ENCODE data around the gene SFI1.
"Not testable (repeated sequence)": the region's sequence is repeated elsewhere in the genome, so short reads cannot be mapped to it uniquely, and the experiment has no call there.

Gene SFI1

GRCh38 chr22:31477329-31477728, 19.0 kb upstream of the SFI1 start:
- Histone ChIP-seq H3K9me3 (ENCODE audit: insufficient read depth, low read depth, low read length) (no peaks in the 10 kb centered on the region), H3K9ac (ENCODE audit: low read depth, low read length) (no peak overlapping the region), H3K36me3 (ENCODE audit: insufficient read depth, low read depth, low read length) (peaks cover 51% of the 10 kb centered on the region), H3K27me3 (ENCODE audit: insufficient read depth, low read length) (no peaks in the 10 kb centered on the region), H3K27ac (ENCODE audit: low read length) (no peak overlapping the region), H3K4me1 (ENCODE audit: insufficient read depth, low read length) (no peaks in the 10 kb centered on the region), H3K4me3 (ENCODE audit: low read length) (no peak overlapping the region)

- H3K36me3 ChIP-seq (ENCODE audit: insufficient read depth, low read depth, low read length) = peaks cover 71% of the 10 kb centered on the region
- no peaks in the 10 kb centered on the region for H3K27me3 ChIP-seq (ENCODE audit: insufficient read depth, low read length)
- no peak overlapping the region for H3K27ac ChIP-seq (ENCODE audit: low read length)
These were observed 15.2 kb upstream of the SFI1 start for GRCh38 chr22:31481129-31481528.

GRCh38 chr22:31482470-31482869, 13.9 kb upstream of the SFI1 start:
- H3K27me3 ChIP-seq (ENCODE audit: insufficient read depth, low read length); H3K4me3 ChIP-seq (ENCODE audit: low read length); H3K9me3 ChIP-seq (ENCODE audit: insufficient read depth, low read depth, low read length); H3K27ac ChIP-seq (ENCODE audit: low read length); H3K9ac ChIP-seq (ENCODE audit: low read depth, low read length); H3K4me1 ChIP-seq (ENCODE audit: insufficient read depth, low read length): not testable (repeated sequence)
- H3K36me3 ChIP-seq (ENCODE audit: insufficient read depth, low read depth, low read length) = peaks cover 77% of the 10 kb centered on the region

More at GRCh38 chr22:31481129-31481528, 15.2 kb upstream of the SFI1 start:
- Histone ChIP-seq H3K9ac (ENCODE audit: low read depth, low read length) (no peak overlapping the region), H3K9me3 (ENCODE audit: insufficient read depth, low read depth, low read length) (no peaks in the 10 kb centered on the region), H3K4me1 (ENCODE audit: insufficient read depth, low read length) (no peaks in the 10 kb centered on the region), H3K4me3 (ENCODE audit: low read length) (no peak overlapping the region)

GRCh38 chr22:31486369-31486768, 10.0 kb upstream of the SFI1 start:
- H3K27ac ChIP-seq (ENCODE audit: low read length); H3K9ac ChIP-seq (ENCODE audit: low read depth, low read length); H3K4me3 ChIP-seq (ENCODE audit: low read length); H3K9me3 ChIP-seq (ENCODE audit: insufficient read depth, low read depth, low read length); H3K27me3 ChIP-seq (ENCODE audit: insufficient read depth, low read length): not testable (repeated sequence)
- Histone ChIP-seq H3K4me1 (ENCODE audit: insufficient read depth, low read length) (peaks cover 13% of the 10 kb centered on the region), H3K36me3 (ENCODE audit: insufficient read depth, low read depth, low read length) (peaks cover 55% of the 10 kb centered on the region)

- Histone ChIP-seq H3K27ac (ENCODE audit: low read length) (no peak overlapping the region), H3K4me3 (ENCODE audit: low read length) (no peak overlapping the region), H3K9me3 (ENCODE audit: insufficient read depth, low read depth, low read length) (no peaks in the 10 kb centered on the region), H3K27me3 (ENCODE audit: insufficient read depth, low read length) (peaks cover 2% of the 10 kb centered on the region; the same call in 1 of the 2 replicates), H3K4me1 (ENCODE audit: insufficient read depth, low read length) (peaks cover 13% of the 10 kb centered on the region), H3K9ac (ENCODE audit: low read depth, low read length) (no peak overlapping the region), H3K36me3 (ENCODE audit: insufficient read depth, low read depth, low read length) (peaks cover 49% of the 10 kb centered on the region)
These were observed 9.4 kb upstream of the SFI1 start for GRCh38 chr22:31486951-31487350.

- Histone ChIP-seq H3K27ac (ENCODE audit: low read length) (no peak overlapping the region), H3K4me3 (ENCODE audit: low read length) (peak overlapping the region; percentile 82), H3K27me3 (ENCODE audit: insufficient read depth, low read length) (peaks cover 7% of the 10 kb centered on the region; the same call in 1 of the 2 replicates), H3K4me1 (ENCODE audit: insufficient read depth, low read length) (peaks cover 13% of the 10 kb centered on the region), H3K9ac (ENCODE audit: low read depth, low read length) (peak overlapping the region; percentile 45; the same call in 1 of the 2 replicates), H3K36me3 (ENCODE audit: insufficient read depth, low read depth, low read length) (peaks cover 41% of the 10 kb centered on the region), H3K9me3 (ENCODE audit: insufficient read depth, low read depth, low read length) (no peaks in the 10 kb centered on the region)
These were observed 7.9 kb upstream of the SFI1 start for GRCh38 chr22:31488346-31488883.

- Histone ChIP-seq H3K4me3 (ENCODE audit: low read length) (peak overlapping the region; percentile 82), H3K27ac (ENCODE audit: low read length) (no peak overlapping the region), H3K27me3 (ENCODE audit: insufficient read depth, low read length) (peaks cover 7% of the 10 kb centered on the region; the same call in 1 of the 2 replicates), H3K9me3 (ENCODE audit: insufficient read depth, low read depth, low read length) (no peaks in the 10 kb centered on the region), H3K36me3 (ENCODE audit: insufficient read depth, low read depth, low read length) (peaks cover 34% of the 10 kb centered on the region), H3K4me1 (ENCODE audit: insufficient read depth, low read length) (peaks cover 13% of the 10 kb centered on the region), H3K9ac (ENCODE audit: low read depth, low read length) (peak overlapping the region; percentile 66; the same call in 1 of the 2 replicates)
These were observed 7.2 kb upstream of the SFI1 start for GRCh38 chr22:31488988-31489617.

GRCh38 chr22:31489632-31490495, 6.5 kb upstream of the SFI1 start, which contains the start of gene EIF4ENIF1:
Gene EIF4ENIF1 (minus strand): TSS chr22:31489842. CDS start chr22:31488718, 1,124 bp downstream.
- Histone ChIP-seq H3K9ac (ENCODE audit: low read depth, low read length) (peak within 1 kb of the TSS; percentile 66; the same call in 1 of the 2 replicates), H3K4me1 (ENCODE audit: insufficient read depth, low read length) (peaks cover 13% of the 10 kb centered on the region), H3K4me3 (ENCODE audit: low read length) (peak within 1 kb of the TSS; percentile 82), H3K27me3 (ENCODE audit: insufficient read depth, low read length) (peaks cover 7% of the 10 kb centered on the region; the same call in 1 of the 2 replicates), H3K9me3 (ENCODE audit: insufficient read depth, low read depth, low read length) (no peaks in the 10 kb centered on the region), H3K27ac (ENCODE audit: low read length) (no peak within 1 kb of the TSS), H3K36me3 (ENCODE audit: insufficient read depth, low read depth, low read length) (peaks cover 27% of the 10 kb centered on the region)

- no peak overlapping the region for H3K27ac ChIP-seq (ENCODE audit: low read length)
- H3K4me3 ChIP-seq (ENCODE audit: low read length) = peak overlapping the region; percentile 82
- peaks cover 7% of the 10 kb centered on the region; the same call in 1 of the 2 replicates for H3K27me3 ChIP-seq (ENCODE audit: insufficient read depth, low read length)
- H3K4me1 ChIP-seq (ENCODE audit: insufficient read depth, low read length) = peaks cover 13% of the 10 kb centered on the region
- peaks cover 21% of the 10 kb centered on the region for H3K36me3 ChIP-seq (ENCODE audit: insufficient read depth, low read depth, low read length)
- H3K9me3 ChIP-seq (ENCODE audit: insufficient read depth, low read depth, low read length) = no peaks in the 10 kb centered on the region
- H3K9ac ChIP-seq (ENCODE audit: low read depth, low read length) = peak overlapping the region; percentile 66; the same call in 1 of the 2 replicates
These were observed 5.8 kb upstream of the SFI1 start for GRCh38 chr22:31490496-31490925.

- Histone ChIP-seq H3K36me3 (ENCODE audit: insufficient read depth, low read depth, low read length) (peaks cover 17% of the 10 kb centered on the region), H3K27ac (ENCODE audit: low read length) (no peak overlapping the region), H3K9ac (ENCODE audit: low read depth, low read length) (no peak overlapping the region), H3K4me3 (ENCODE audit: low read length) (peak overlapping the region; percentile 82), H3K27me3 (ENCODE audit: insufficient read depth, low read length) (peaks cover 7% of the 10 kb centered on the region; the same call in 1 of the 2 replicates), H3K9me3 (ENCODE audit: insufficient read depth, low read depth, low read length) (no peaks in the 10 kb centered on the region), H3K4me1 (ENCODE audit: insufficient read depth, low read length) (peaks cover 13% of the 10 kb centered on the region)
These were observed 4.9 kb upstream of the SFI1 start for GRCh38 chr22:31491218-31491962.

- H3K4me1 ChIP-seq (ENCODE audit: insufficient read depth, low read length) = peaks cover 16% of the 10 kb centered on the region
- H3K36me3 ChIP-seq (ENCODE audit: insufficient read depth, low read depth, low read length) = peaks cover 12% of the 10 kb centered on the region
- no peak overlapping the region for H3K27ac ChIP-seq (ENCODE audit: low read length)
- no peak overlapping the region for H3K4me3 ChIP-seq (ENCODE audit: low read length)
- H3K9me3 ChIP-seq (ENCODE audit: insufficient read depth, low read depth, low read length) = no peaks in the 10 kb centered on the region
- H3K27me3 ChIP-seq (ENCODE audit: insufficient read depth, low read length) = peaks cover 12% of the 10 kb centered on the region; the same call in 1 of the 2 replicates
- H3K9ac ChIP-seq (ENCODE audit: low read depth, low read length) = no peak overlapping the region
These were observed 4.2 kb upstream of the SFI1 start for GRCh38 chr22:31492151-31492550.

All from iPS-20b (cell line).